DND-41 (cell line): ENCODE results near the gene TGM6.

ENCODE experiments used
- CTCF ChIP-seq: IDR thresholded peaks from 2 replicates; pipeline ENCODE4 v1.5.1; 2012; ENCODE audit warnings: borderline replicate concordance, low read length, moderate library complexity, mild to moderate bottlenecking; ENCODE audit not compliant: poor library complexity, severe bottlenecking; ENCODE audit errors: extremely low read depth
- EZH2 ChIP-seq: IDR thresholded peaks from 3 replicates; pipeline ENCODE4 v1.6.1; 2012; ENCODE audit warnings: borderline replicate concordance, low read depth, mild to moderate bottlenecking, moderate library complexity, low read length, inconsistent platforms; ENCODE audit not compliant: severe bottlenecking

GRCh38 chr20:2385496-2385895, 4.8 kb downstream of the TGM6 start:
- TF ChIP-seq CTCF (no peak), EZH2 (no peak)
